ENCODE data around the gene DNMT3A.

DNA sequence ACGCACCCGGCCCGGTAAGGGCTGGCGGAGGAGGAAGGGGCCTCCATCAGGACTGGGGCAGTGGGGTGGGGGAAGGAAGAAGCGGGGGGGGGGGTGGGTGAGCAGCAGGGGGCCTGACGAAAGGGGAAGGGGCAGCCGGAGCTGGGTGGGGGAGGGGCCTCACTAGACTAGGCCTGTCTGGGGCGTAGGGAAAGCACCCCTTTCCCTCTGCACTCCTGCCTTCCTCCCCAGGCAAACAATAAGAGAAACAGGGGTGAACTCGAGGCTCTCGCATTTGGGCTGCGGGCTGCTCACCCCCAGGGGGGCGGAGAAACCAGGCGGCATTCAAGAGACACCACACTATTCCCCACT is 90.7 kb downstream of the DNMT3A start:
- TF ChIP-seq EZH2phosphoT487 (IDR thresholded peaks at IDR 0.05; ENCODE audit: borderline replicate concordance, low read length) (no peak), EZH2 (IDR thresholded peaks at IDR 0.05; ENCODE audit: low read length, unreplicated experiment) (no peak)

Data from PC-3 (cell line).